Retinal pigment epithelial cell (primary cell): ENCODE results near the gene NABP2.

Experiments
- DNase-seq: peaks from one replicate; pipeline ENCODE4 v3.0.0-alpha.2; 2010; ENCODE audit warnings: low read depth
- H3K4me3 ChIP-seq: 2 replicates; pipeline ENCODE4 v1.5.1; 2011; ENCODE audit warnings: mild to moderate bottlenecking, low read length, control low read depth, moderate library complexity
- CTCF ChIP-seq: conservative IDR thresholded peaks from 2 replicates; pipeline ENCODE4 v1.5.1; 2011; ENCODE audit warnings: low read depth, low read length, control low read depth, inconsistent platforms

NABP2 gene

GRCh38 chr12:56224102-56224701 lies at the start of gene NABP2:
Gene NABP2 (plus strand): TSS chr12:56224342. CDS start chr12:56224857, 515 bp downstream.
- H3K4me3 ChIP-seq = peak within 1 kb of the TSS; percentile 80
- DNase-seq = peak; percentile 89
- peak; percentile 68 for TF ChIP-seq CTCF

- no peak for TF ChIP-seq CTCF
- no peak overlapping the region for H3K4me3 ChIP-seq
- DNase-seq = no peak
These were observed 45.8 kb upstream of the NABP2 start for GRCh38 chr12:56178347-56178746.

GRCh38 chr12:56186957-56187356 lies 37.2 kb upstream of the NABP2 start:
- H3K4me3 ChIP-seq = no peak overlapping the region
- no peak for TF ChIP-seq CTCF
- no peak for DNase-seq

GRCh38 chr12:56188131-56188777 lies 35.9 kb upstream of the NABP2 start:
- TF ChIP-seq CTCF = no peak
- no peak for DNase-seq
- H3K4me3 ChIP-seq = peak overlapping the region; percentile 85

- H3K4me3 ChIP-seq = peak overlapping the region; percentile 85
- no peak for TF ChIP-seq CTCF
- no peak for DNase-seq
These were observed 35.4 kb upstream of the NABP2 start for GRCh38 chr12:56188778-56189098.

- TF ChIP-seq CTCF = peak; percentile 67
- DNase-seq = peak; percentile 39
- H3K4me3 ChIP-seq = peak within 1 kb of the TSS; percentile 93
These were observed 34.8 kb upstream of the NABP2 start, which contains the start of gene SMARCC2 for GRCh38 chr12:56189099-56189917. Gene SMARCC2 (minus strand): TSS chr12:56189483. CDS start chr12:56189461, 22 bp downstream.
